CD14-positive monocyte (primary cell): ENCODE measurements around the gene TBC1D9B. TPM values are rescaled to one million over a fixed set of nuclear protein-coding genes. Genes with fewer than 3 reads are reported as not detected.

ENCODE experiments used
- DNase-seq, 3 donors: peaks; one replicate each; pipeline ENCODE4 v3.0.0-alpha.2; 2011 to 2022
- H2AFZ ChIP-seq: 2 replicates; pipeline ENCODE4 v1.6.0; 2012; ENCODE audit warnings: mild to moderate bottlenecking, low read depth, low read length, inconsistent platforms; ENCODE audit not compliant: insufficient read depth, poor library complexity, severe bottlenecking
- H3K27ac ChIP-seq, 2 donors: 1 replicate in 1 of 2; 2 replicates in 1 of 2; pipeline ENCODE4 v1.5.1; 2012 to 2013; ENCODE audit warnings: low read length in 2 of 2, control low read depth in 1 of 2, inconsistent platforms in 1 of 2, low read depth in 1 of 2, mild to moderate bottlenecking in 1 of 2
- H3K27me3 ChIP-seq, 2 donors: one replicate each; pipeline versions ENCODE4 v1.6.0 to v1.6.1; 2011 to 2013; ENCODE audit warnings: low read length in 2 of 2; ENCODE audit not compliant: control insufficient read depth in 2 of 2, insufficient read depth in 2 of 2
- H3K36me3 ChIP-seq, 2 donors: replicated peaks in 1 of 2; 1 replicate in 1 of 2; 2 replicates in 1 of 2; pipeline versions ENCODE4 v1.5.1 to v1.6.1; 2012 to 2013; ENCODE audit warnings: low read length in 2 of 2, control low read depth in 1 of 2, inconsistent platforms in 1 of 2, mild to moderate bottlenecking in 1 of 2; ENCODE audit not compliant: insufficient read depth in 2 of 2, control insufficient read depth in 1 of 2
- H3K4me1 ChIP-seq, 2 donors: 1 replicate in 1 of 2; 2 replicates in 1 of 2; pipeline versions ENCODE4 v1.5.1 to v1.6.1; 2012 to 2013; ENCODE audit warnings: low read length in 2 of 2, control low read depth in 1 of 2, inconsistent platforms in 1 of 2, mild to moderate bottlenecking in 1 of 2, moderate library complexity in 1 of 2; ENCODE audit not compliant: insufficient read depth in 2 of 2, control insufficient read depth in 1 of 2
- H3K4me2 ChIP-seq: replicated peaks from 2 replicates; pipeline ENCODE3; 2012; ENCODE audit warnings: low read length, moderate library complexity, mild to moderate bottlenecking; ENCODE audit not compliant: poor library complexity, severe bottlenecking; ENCODE audit errors: extremely low read depth
- H3K4me3 ChIP-seq, 3 experiments: fragments of 200-600 bp in 1 of 3; sonication (generic) in 1 of 3; replicated peaks in 1 of 3; 1 replicate in 2 of 3; 2 replicates in 1 of 3; pipeline ENCODE4 v1.5.1; 2011 to 2013; ENCODE audit warnings: low read length in 3 of 3, mild to moderate bottlenecking in 3 of 3, control low read depth in 2 of 3, low read depth in 2 of 3, inconsistent platforms in 1 of 3, moderate library complexity in 1 of 3
- H3K79me2 ChIP-seq: 2 replicates; pipeline ENCODE4 v1.6.0; 2012; ENCODE audit warnings: mild to moderate bottlenecking, control low read depth, inconsistent platforms, low read length, moderate library complexity; ENCODE audit not compliant: insufficient read depth
- H3K9ac ChIP-seq: 2 replicates; pipeline ENCODE4 v1.6.0; 2017; ENCODE audit warnings: low read length, mild to moderate bottlenecking; ENCODE audit not compliant: insufficient read depth, poor library complexity, severe bottlenecking
- H3K9me3 ChIP-seq, 2 donors: replicated peaks in 1 of 2; 1 replicate in 1 of 2; 2 replicates in 1 of 2; pipeline versions ENCODE4 v1.5.1 to v1.6.1; 2012 to 2013; ENCODE audit warnings: low read length in 2 of 2, control low read depth in 1 of 2; ENCODE audit not compliant: control insufficient read depth in 1 of 2, insufficient read depth in 1 of 2
- H4K20me1 ChIP-seq: 2 replicates; pipeline ENCODE4 v1.6.0; 2012; ENCODE audit warnings: mild to moderate bottlenecking, low read length, control low read depth, moderate library complexity; ENCODE audit not compliant: insufficient read depth
- H3K27ac Mint-ChIP-seq, 7 donors: one replicate each; pipeline ENCODE4 v1.8.0; 2020; ENCODE audit warnings: mild to moderate bottlenecking in 7 of 7, mixed read lengths in 7 of 7, moderate library complexity in 6 of 7, inconsistent platforms in 2 of 7
- H3K27me3 Mint-ChIP-seq, 3 donors: one replicate each; pipeline ENCODE4 v1.8.0; 2021 to 2022; ENCODE audit warnings: low read depth in 3 of 3, mild to moderate bottlenecking in 3 of 3, mixed read lengths in 3 of 3, moderate library complexity in 3 of 3, inconsistent platforms in 1 of 3
- H3K36me3 Mint-ChIP-seq, 2 donors: one replicate each; pipeline ENCODE4 v1.8.0; 2020; ENCODE audit warnings: mixed read lengths in 2 of 2, inconsistent platforms in 1 of 2, mild to moderate bottlenecking in 1 of 2
- H3K4me1 Mint-ChIP-seq: one replicate; pipeline ENCODE4 v1.8.0; 2020; ENCODE audit warnings: mild to moderate bottlenecking, mixed read lengths
- H3K4me3 Mint-ChIP-seq, 2 donors: one replicate each; pipeline ENCODE4 v1.8.0; 2020; ENCODE audit warnings: mild to moderate bottlenecking in 2 of 2, mixed read lengths in 2 of 2, moderate library complexity in 1 of 2
- H3K9me3 Mint-ChIP-seq, 7 donors: one replicate each; pipeline ENCODE4 v1.8.0; 2020 to 2022; ENCODE audit warnings: mixed read lengths in 7 of 7, mild to moderate bottlenecking in 6 of 7, moderate library complexity in 6 of 7, inconsistent platforms in 2 of 7
- CTCF ChIP-seq: fragments of 200-600 bp; IDR thresholded peaks from one replicate; pipeline ENCODE4 v1.8.0; 2022; ENCODE audit warnings: antibody characterized with exemption, mild to moderate bottlenecking
- WGBS: methylation state at CpG from one replicate; pipeline ENCODE4 v1.1.5; 2013; ENCODE audit warnings: missing lambda C conversion rate; ENCODE audit not compliant: insufficient coverage; 5-methylcytosine and 5-hydroxymethylcytosine counted together
- intact Hi-C, 2 donors: fragments of 100-400 bp; cut with micrococcal nuclease; formaldehyde crosslinking; loops; one replicate each; pipeline versions ENCODE4 v1.15.0 to v1.15.1; 2023
- polyA plus RNA-seq, 3 donors: library from polyadenylated mRNA; depleted of rRNA in 1 of 3; unstranded in 2 of 3; stranded (reverse) in 1 of 3; fragments of 300-500 nt in 2 of 3; fragments of >200 nt in 1 of 3; fragmentation: Illumina TruSeq in 2 of 3; gene quantifications; 1 replicate in 2 of 3; 2 replicates in 1 of 3; pipeline ENCODE4 v1.2.3, GENCODE V29; 2012 to 2021

The TBC1D9B gene
- polyA plus RNA-seq, 3 donors, result 13.4 to 116 (median 26.3) TPM

DNA sequence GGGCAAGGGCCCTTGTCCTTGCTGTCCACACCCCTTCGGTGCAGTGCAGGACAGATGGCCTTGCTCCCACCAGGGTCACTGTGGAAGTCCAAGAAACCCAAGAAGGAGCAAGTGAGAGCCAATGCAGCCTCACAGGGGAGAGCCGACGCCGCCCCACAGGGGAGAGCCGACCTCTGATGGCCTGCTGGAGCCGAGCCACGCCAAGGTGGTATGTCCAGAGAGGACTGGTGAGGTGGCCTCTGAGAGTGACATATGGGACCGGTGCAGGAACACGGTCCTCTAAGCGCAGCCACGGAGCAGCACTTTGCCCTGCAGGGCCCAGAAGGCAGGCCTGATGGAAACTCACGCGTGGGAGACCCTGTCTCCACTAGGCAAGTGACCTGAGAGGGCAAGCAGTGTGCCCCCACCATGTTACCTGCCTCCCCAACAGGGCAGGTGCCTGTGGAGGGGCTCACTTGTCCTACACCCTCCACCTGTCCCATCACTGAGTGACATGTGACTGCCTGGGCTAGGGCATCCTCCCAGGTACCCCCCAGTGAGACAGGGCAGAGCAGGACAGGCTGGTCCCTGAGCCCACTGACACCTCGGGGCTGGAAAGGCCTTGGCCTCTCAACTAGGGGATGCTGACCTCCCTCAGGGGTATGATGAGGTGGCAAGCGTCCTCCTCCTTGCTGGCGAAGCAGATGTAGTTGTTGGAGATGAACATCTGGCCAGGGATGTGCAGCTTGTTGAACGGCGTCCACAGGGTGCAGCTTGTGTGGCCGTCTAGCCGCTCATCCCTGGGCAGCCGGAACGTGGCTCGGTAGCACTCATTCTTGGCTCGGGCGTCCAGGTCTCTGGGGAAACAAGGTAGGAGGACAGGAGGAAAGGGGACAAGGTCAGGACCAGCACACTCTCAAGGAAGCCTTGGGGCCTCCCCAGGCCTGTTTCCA, 16.7 kb downstream of the TBC1D9B start:
- peaks cover 15% of the 10 kb centered on the region for H4K20me1 ChIP-seq
- Mint-ChIP-seq H3K4me3 (no peak overlapping the region), H3K9me3 (peaks cover 0 to 6% (median 4%) of the 10 kb centered on the region in 7 donors), H3K27me3 (no peaks in the 10 kb centered on the region), H3K27ac (peak overlapping the region in 3 of 7 donors; percentile 19 to 66 (median 45)), H3K4me1 (no peaks in the 10 kb centered on the region), H3K36me3 (peaks cover 93 to 97% of the 10 kb centered on the region in 2 donors)
- H2AFZ ChIP-seq, result no peak overlapping the region
- H3K4me2 ChIP-seq, result no peak overlapping the region
- H3K27ac ChIP-seq, result no peak overlapping the region
- no peaks in the 10 kb centered on the region for H3K27me3 ChIP-seq
- peaks cover 96 to 99% of the 10 kb centered on the region in 2 donors for H3K36me3 ChIP-seq
- intact Hi-C loops, result no loop called here
- no peaks in the 10 kb centered on the region for H3K9me3 ChIP-seq
- H3K4me1 ChIP-seq, result no peaks in the 10 kb centered on the region
- DNase-seq, result no peak
- no peak for TF ChIP-seq CTCF
- H3K9ac ChIP-seq, result no peak overlapping the region
- H3K4me3 ChIP-seq, result no peak overlapping the region
- over 99% methylated on average over 23 of the region's 25 CpGs for WGBS
- H3K79me2 ChIP-seq, result no peaks in the 10 kb centered on the region

DNA sequence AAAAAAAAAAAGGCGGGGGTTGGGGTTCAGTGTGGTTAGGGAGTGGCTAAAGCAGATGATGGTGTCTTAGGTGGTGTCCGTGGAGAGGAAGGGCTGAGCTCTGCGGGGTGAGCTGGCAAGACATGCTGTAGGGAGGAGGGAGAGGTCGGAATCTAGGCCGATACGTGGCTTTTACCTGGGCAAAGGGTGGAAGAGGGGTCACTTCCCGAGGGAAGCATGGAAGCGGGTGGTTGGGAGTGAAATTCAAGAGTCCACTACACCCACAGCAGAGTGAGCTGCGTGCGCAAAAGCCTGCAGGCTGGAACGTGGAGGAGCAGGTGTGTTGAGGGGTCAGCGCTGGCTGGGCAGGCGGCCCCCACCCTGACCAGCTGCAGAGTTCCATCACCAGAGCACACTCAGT, 17.8 kb downstream of the TBC1D9B start:
- Mint-ChIP-seq H3K9me3 (peaks cover 4 to 16% (median 11%) of the 10 kb centered on the region in 7 donors), H3K4me3 (no peak overlapping the region), H3K27ac (peak overlapping the region in 2 of 7 donors; percentile 13 to 61), H3K27me3 (no peaks in the 10 kb centered on the region), H3K4me1 (no peaks in the 10 kb centered on the region), H3K36me3 (peaks cover 95 to 98% of the 10 kb centered on the region in 2 donors)
- Histone ChIP-seq H3K27ac (no peak overlapping the region), H3K9me3 (peaks cover 2 to 8% of the 10 kb centered on the region in 2 donors), H4K20me1 (peaks cover 8% of the 10 kb centered on the region), H3K36me3 (peaks cover 93 to 99% of the 10 kb centered on the region in 2 donors), H3K9ac (no peak overlapping the region), H3K27me3 (no peaks in the 10 kb centered on the region), H3K4me3 (no peak overlapping the region), H3K4me2 (no peak overlapping the region), H3K4me1 (no peaks in the 10 kb centered on the region), H3K79me2 (no peaks in the 10 kb centered on the region), H2AFZ (no peak overlapping the region)
- intact Hi-C loops, result no loop called here
- WGBS, result 100% methylated on average over 7 of the region's 13 CpGs
- TF ChIP-seq CTCF, result no peak
- DNase-seq, result no peak
